GM12891 (cell line): ENCODE results near the gene MGLL.

Source experiments
- POLR2A ChIP-seq: IDR thresholded peaks from 2 replicates; pipeline ENCODE4 v1.6.1; 2011; ENCODE audit warnings: low read depth, low read length, control low read depth
- POLR2AphosphoS5 ChIP-seq: IDR thresholded peaks from 2 replicates; pipeline ENCODE4 v1.6.1; 2011; ENCODE audit warnings: low read depth, low read length, control low read depth

DNA sequence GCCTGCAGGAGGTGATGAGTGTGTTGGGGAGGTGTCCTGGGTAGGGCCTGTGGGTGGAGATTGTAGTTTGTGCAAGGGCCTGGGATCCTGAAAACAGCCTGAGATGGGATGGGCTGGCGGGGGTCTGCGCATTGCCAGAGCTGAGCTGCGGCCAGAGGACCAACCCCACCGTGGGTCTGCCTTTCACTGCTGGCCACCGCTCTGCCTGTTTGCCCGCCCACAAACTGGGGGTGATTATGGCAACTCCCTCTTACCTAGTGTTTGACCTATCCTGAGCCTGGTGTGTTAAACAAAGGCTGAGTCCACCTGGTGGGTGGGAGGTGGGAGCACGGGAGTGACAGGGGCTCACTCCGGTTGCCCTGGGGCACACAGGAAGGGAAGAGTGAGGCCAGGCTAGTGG is 139.8 kb downstream of the MGLL start:
- TF ChIP-seq POLR2AphosphoS5 (no peak), POLR2A (no peak)
